NCI-H345 (cell line): ENCODE data around the gene MEG3.

Source experiments
- DNase-seq: peaks from one replicate; lab custom pipeline; 2025; lab: John Stamatoyannopoulos, UW

Gene MEG3

GRCh38 chr14:100846309-100846859, 20.5 kb downstream of the MEG3 start:
- no peak for DNase-seq

- no peak for DNase-seq
These were observed 23.3 kb downstream of the MEG3 start for GRCh38 chr14:100849115-100849781.

- peak; percentile 63 for DNase-seq
These were observed 25.1 kb downstream of the MEG3 start for GRCh38 chr14:100850841-100851585.

- DNase-seq: no peak
These were observed 25.6 kb downstream of the MEG3 start for GRCh38 chr14:100851586-100851916.

- DNase-seq: no peak
These were observed 26.2 kb downstream of the MEG3 start for GRCh38 chr14:100851946-100852620.

- DNase-seq: no peak
These were observed 28.5 kb downstream of the MEG3 start for GRCh38 chr14:100854435-100854834.

- no peak for DNase-seq
These were observed 29.5 kb downstream of the MEG3 start for GRCh38 chr14:100855256-100855930.

GRCh38 chr14:100856056-100856950, 30.4 kb downstream of the MEG3 start:
- no peak for DNase-seq

GRCh38 chr14:100857233-100857922, 31.5 kb downstream of the MEG3 start:
- DNase-seq: peak; percentile 25

- no peak for DNase-seq
These were observed 32.3 kb downstream of the MEG3 start for GRCh38 chr14:100857923-100858837.

GRCh38 chr14:100858838-100859220, 32.9 kb downstream of the MEG3 start:
- DNase-seq: peak; percentile 21

- DNase-seq: no peak
These were observed 33.9 kb downstream of the MEG3 start for GRCh38 chr14:100859781-100860180.

- DNase-seq: no peak
These were observed 34.8 kb downstream of the MEG3 start for GRCh38 chr14:100860556-100861187.

GRCh38 chr14:100861188-100861936, 35.4 kb downstream of the MEG3 start:
- DNase-seq: no peak

GRCh38 chr14:100861937-100862247, 36.0 kb downstream of the MEG3 start:
- DNase-seq: no peak

GRCh38 chr14:100862277-100862676, 36.4 kb downstream of the MEG3 start:
- no peak for DNase-seq

- DNase-seq: no peak
These were observed 36.9 kb downstream of the MEG3 start for GRCh38 chr14:100862793-100863192.

GRCh38 chr14:100864206-100864605, 38.3 kb downstream of the MEG3 start:
- DNase-seq: no peak
